ENCODE data around the gene ZBTB39.
"Not testable (repeated sequence)": the region's sequence is repeated elsewhere in the genome, so short reads cannot be mapped to it uniquely, and the experiment has no call there.

- TF ChIP-seq ATF3 (IDR thresholded peaks at IDR 0.05); JUND (IDR thresholded peaks at IDR 0.05); CTCF (IDR thresholded peaks at IDR 0.05; ENCODE audit: low read depth, low read length, missing input control); REST (IDR thresholded peaks at IDR 0.05); RXRA (IDR thresholded peaks at IDR 0.05); SP1 (IDR thresholded peaks at IDR 0.05); HNF4G (IDR thresholded peaks at IDR 0.05); MAX (IDR thresholded peaks at IDR 0.05); GABPA (IDR thresholded peaks at IDR 0.05 in 1 of 2, conservative IDR thresholded peaks at IDR 0.05 in 1 of 2); EGR1 (IDR thresholded peaks at IDR 0.05; ENCODE audit: low read depth in 2 of 2); RAD21 (IDR thresholded peaks at IDR 0.05); FOXA1 (IDR thresholded peaks at IDR 0.05); YY1 (IDR thresholded peaks at IDR 0.05): not testable (repeated sequence)
These were observed 46.8 kb upstream of the ZBTB39 start for GRCh38 chr12:57053146-57053545.
